GM19372 (cell line): ENCODE data around the gene CFAP54.

Source experiments
- ATAC-seq: cut with Tn5 transposase; IDR thresholded peaks from one replicate; pipeline ENCODE4 v1.9.1; 2021; ENCODE audit warnings: mild to moderate bottlenecking, low read depth, moderate library complexity; ENCODE audit not compliant: unreplicated experiment

Gene CFAP54

DNA sequence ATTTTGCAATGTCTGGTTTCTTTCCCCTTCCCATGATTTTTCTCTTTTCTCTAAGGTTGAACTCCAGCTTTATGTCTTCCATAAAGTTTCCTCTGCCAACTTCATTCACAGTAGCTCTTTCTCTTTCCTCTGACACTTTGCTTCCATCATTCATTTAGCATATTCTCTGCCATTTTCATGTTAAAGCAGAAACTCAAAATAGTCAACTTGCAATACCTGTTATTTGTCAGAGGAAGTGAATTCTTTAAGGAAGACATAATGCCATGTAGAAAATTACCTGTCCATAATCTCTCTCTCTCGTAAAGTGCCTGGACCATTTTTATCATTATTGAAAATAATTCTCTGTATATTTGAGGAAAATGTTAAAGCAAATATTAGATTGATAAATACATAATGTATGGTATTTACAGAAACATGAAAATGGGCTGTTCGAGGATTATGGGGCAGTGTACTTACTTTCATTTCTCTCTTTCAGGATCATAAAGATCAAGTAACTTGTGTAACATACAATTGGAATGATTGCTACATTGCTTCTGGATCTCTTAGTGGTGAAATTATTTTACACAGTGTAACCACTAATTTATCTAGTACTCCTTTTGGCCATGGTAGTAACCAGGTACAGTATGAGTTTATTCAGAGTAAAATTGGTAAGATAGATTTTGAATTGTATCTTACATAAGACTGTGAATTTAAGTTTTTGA, 430.3 kb downstream of the CFAP54 start:
- no peak for ATAC-seq
